HUES48 (cell line): ENCODE results near the gene TSC22D1.
A peak's percentile ranks its signal among the peaks of the same experiment; 100 is the strongest.
"Not testable (repeated sequence)": the region's sequence is repeated elsewhere in the genome, so short reads cannot be mapped to it uniquely, and the experiment has no call there.

ENCODE experiments used
- H3K27ac ChIP-seq: one replicate; pipeline ENCODE4 v1.7.0; 2013; ENCODE audit warnings: low read depth, low read length, inconsistent platforms
- H3K27me3 ChIP-seq: 2 replicates; pipeline ENCODE4 v1.6.1; 2013; ENCODE audit warnings: mild to moderate bottlenecking, low read length; ENCODE audit not compliant: control insufficient read depth, insufficient read depth
- H3K36me3 ChIP-seq: 2 replicates; pipeline ENCODE4 v1.6.1; 2013; ENCODE audit warnings: low read length; ENCODE audit not compliant: control insufficient read depth, insufficient read depth
- H3K4me1 ChIP-seq: 2 replicates; pipeline ENCODE4 v1.6.1; 2013; ENCODE audit warnings: mild to moderate bottlenecking, low read length; ENCODE audit not compliant: control insufficient read depth, insufficient read depth
- H3K4me3 ChIP-seq: 2 replicates; pipeline ENCODE4 v1.5.1; 2013; ENCODE audit warnings: mild to moderate bottlenecking, low read depth, low read length
- H3K9ac ChIP-seq: 2 replicates; pipeline ENCODE4 v1.6.1; 2013; ENCODE audit warnings: mild to moderate bottlenecking, low read depth, low read length, moderate library complexity
- H3K9me3 ChIP-seq: 2 replicates; pipeline ENCODE4 v1.6.1; 2013; ENCODE audit warnings: low read length; ENCODE audit not compliant: control insufficient read depth, insufficient read depth

Gene TSC22D1

GRCh38 chr13:44541601-44542000 lies 34.5 kb downstream of the TSC22D1 start:
- Histone ChIP-seq H3K36me3 (peaks cover 40% of the 10 kb centered on the region), H3K27me3 (no peaks in the 10 kb centered on the region), H3K9me3 (no peaks in the 10 kb centered on the region), H3K4me1 (peaks cover 10% of the 10 kb centered on the region), H3K9ac (no peak overlapping the region), H3K27ac (no peak overlapping the region), H3K4me3 (no peak overlapping the region)

GRCh38 chr13:44540761-44541434 lies 35.2 kb downstream of the TSC22D1 start:
- H3K4me3 ChIP-seq = no peak overlapping the region
- no peak overlapping the region for H3K27ac ChIP-seq
- no peaks in the 10 kb centered on the region for H3K27me3 ChIP-seq
- H3K9me3 ChIP-seq = no peaks in the 10 kb centered on the region
- H3K4me1 ChIP-seq = peaks cover 10% of the 10 kb centered on the region
- H3K36me3 ChIP-seq = peaks cover 39% of the 10 kb centered on the region
- no peak overlapping the region for H3K9ac ChIP-seq

- Histone ChIP-seq H3K27ac (no peak overlapping the region), H3K36me3 (peaks cover 42% of the 10 kb centered on the region)
Measured at GRCh38 chr13:44537248-44537647, 38.9 kb downstream of the TSC22D1 start.

GRCh38 chr13:44523146-44524015 lies 52.7 kb downstream of the TSC22D1 start:
- Histone ChIP-seq H3K4me1 (peaks cover 34% of the 10 kb centered on the region), H3K27me3 (no peaks in the 10 kb centered on the region), H3K9me3 (no peaks in the 10 kb centered on the region), H3K9ac (no peak overlapping the region), H3K4me3 (no peak overlapping the region), H3K27ac (peak overlapping the region; percentile 22), H3K36me3 (peaks cover 6% of the 10 kb centered on the region; the same call in 1 of the 2 replicates)

More at GRCh38 chr13:44537248-44537647, 38.9 kb downstream of the TSC22D1 start:
- Histone ChIP-seq H3K4me3 (no peak overlapping the region), H3K4me1 (peaks cover 8% of the 10 kb centered on the region), H3K9me3 (no peaks in the 10 kb centered on the region), H3K27me3 (no peaks in the 10 kb centered on the region), H3K9ac (no peak overlapping the region)

DNA sequence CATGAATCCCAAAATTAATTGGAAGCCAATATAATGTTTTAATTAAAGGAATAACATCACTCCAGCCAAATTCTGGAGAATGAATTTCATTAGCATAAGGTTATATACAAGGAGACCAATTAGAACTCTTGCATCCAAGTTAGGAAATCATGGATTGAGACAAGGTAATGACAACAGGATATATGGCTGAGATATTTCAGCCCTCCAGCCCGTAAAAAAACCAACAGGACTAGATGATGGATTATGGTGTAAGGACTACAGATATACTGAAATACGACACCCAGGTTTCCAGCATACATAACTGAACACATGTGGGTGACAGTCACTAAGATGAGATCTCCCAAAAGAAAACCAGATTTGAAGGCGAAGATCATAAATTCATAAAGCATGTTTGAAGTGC lies 56.5 kb downstream of the TSC22D1 start:
- Histone ChIP-seq H3K27me3 (no peaks in the 10 kb centered on the region), H3K9me3 (no peaks in the 10 kb centered on the region), H3K4me1 (peaks cover 35% of the 10 kb centered on the region), H3K9ac (no peak overlapping the region), H3K36me3 (peaks cover 2% of the 10 kb centered on the region), H3K4me3 (no peak overlapping the region), H3K27ac (no peak overlapping the region)

- Histone ChIP-seq H3K4me1 (peaks cover 15% of the 10 kb centered on the region), H3K27ac (no peak overlapping the region), H3K9me3 (no peaks in the 10 kb centered on the region), H3K27me3 (no peaks in the 10 kb centered on the region), H3K4me3 (no peak overlapping the region; the same call in 1 of the 2 replicates), H3K36me3 (peaks cover 21% of the 10 kb centered on the region), H3K9ac (no peak overlapping the region)
Measured at GRCh38 chr13:44516771-44517170, 59.4 kb downstream of the TSC22D1 start.

- Histone ChIP-seq H3K9me3 (no peaks in the 10 kb centered on the region), H3K4me3 (no peak overlapping the region), H3K27ac (no peak overlapping the region), H3K9ac (no peak overlapping the region), H3K36me3 (peaks cover 24% of the 10 kb centered on the region), H3K4me1 (peaks cover 6% of the 10 kb centered on the region), H3K27me3 (no peaks in the 10 kb centered on the region)
Measured at GRCh38 chr13:44514278-44514677, 61.9 kb downstream of the TSC22D1 start.

GRCh38 chr13:44509853-44510252 lies 66.3 kb downstream of the TSC22D1 start:
- not testable (repeated sequence) for H3K9ac ChIP-seq, H3K4me3 ChIP-seq, H3K9me3 ChIP-seq, H3K27me3 ChIP-seq, H3K27ac ChIP-seq
- peaks cover 22% of the 10 kb centered on the region for H3K36me3 ChIP-seq
- H3K4me1 ChIP-seq = peaks cover 24% of the 10 kb centered on the region

GRCh38 chr13:44508562-44509077 lies 67.5 kb downstream of the TSC22D1 start:
- no peak overlapping the region for H3K9ac ChIP-seq
- H3K27ac ChIP-seq = no peak overlapping the region
- no peaks in the 10 kb centered on the region for H3K9me3 ChIP-seq
- H3K4me3 ChIP-seq = no peak overlapping the region
- peaks cover 24% of the 10 kb centered on the region for H3K4me1 ChIP-seq
- peaks cover 12% of the 10 kb centered on the region for H3K36me3 ChIP-seq
- H3K27me3 ChIP-seq = no peaks in the 10 kb centered on the region

DNA sequence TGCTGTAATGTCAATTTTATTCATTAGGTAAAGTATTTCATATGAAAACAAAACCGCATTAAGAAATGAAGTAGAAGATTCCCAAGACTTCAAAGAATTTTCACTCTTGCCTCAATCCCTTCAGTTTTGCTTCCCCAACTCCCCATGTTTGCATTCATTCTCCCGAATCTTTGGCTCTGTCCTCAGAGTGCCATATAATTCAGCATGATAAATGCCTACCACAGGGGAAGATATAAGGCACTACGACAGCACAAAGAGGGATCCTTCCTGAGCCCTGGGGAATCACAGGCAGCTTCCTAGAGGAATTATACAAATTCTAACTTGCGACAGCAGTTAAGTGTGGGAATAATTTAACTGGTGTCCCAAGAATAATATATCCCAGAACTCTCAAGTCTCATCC lies 68.5 kb downstream of the TSC22D1 start:
- Histone ChIP-seq H3K27me3 (no peaks in the 10 kb centered on the region), H3K4me1 (peaks cover 24% of the 10 kb centered on the region), H3K9ac (no peak overlapping the region), H3K27ac (peak overlapping the region; percentile 40), H3K9me3 (no peaks in the 10 kb centered on the region), H3K4me3 (no peak overlapping the region), H3K36me3 (0 out of 2 replicates have a peak, but pooled peaks cover 3% of the 10 kb centered on the region)

DNA sequence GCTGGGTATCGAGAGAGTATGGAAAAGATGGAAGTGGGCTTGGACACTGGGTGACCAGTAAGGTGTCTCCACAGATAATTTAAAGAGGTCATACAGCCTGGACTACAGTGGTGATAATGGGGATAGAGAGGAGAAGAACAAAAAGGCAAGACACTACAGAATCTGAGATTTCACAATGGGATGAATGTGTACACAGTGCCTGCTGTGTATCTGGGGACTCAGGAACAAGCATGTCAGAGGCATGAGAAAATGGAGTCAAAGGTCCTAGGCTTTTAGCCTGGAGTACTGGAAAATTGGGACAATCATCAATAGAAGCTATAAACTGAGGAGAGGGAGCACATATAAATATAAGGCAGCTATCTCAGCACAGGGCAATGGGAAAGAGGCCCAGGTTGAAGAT lies 69.4 kb downstream of the TSC22D1 start:
- H3K4me1 ChIP-seq = peaks cover 24% of the 10 kb centered on the region
- H3K9ac ChIP-seq = no peak overlapping the region
- no peak overlapping the region for H3K27ac ChIP-seq
- 0 out of 2 replicates have a peak, but pooled peaks cover 3% of the 10 kb centered on the region for H3K36me3 ChIP-seq
- no peaks in the 10 kb centered on the region for H3K27me3 ChIP-seq
- H3K9me3 ChIP-seq = no peaks in the 10 kb centered on the region
- no peak overlapping the region for H3K4me3 ChIP-seq
